Measurements from ENCODE around the gene ARRB1. TPM values are rescaled to one million over a fixed set of nuclear protein-coding genes. Genes with fewer than 3 reads are reported as not detected.

ARRB1 gene
- polyA plus RNA-seq, 1 of the 3 experiments (the other 2 are of a cell fraction): 7.0 TPM

DNA sequence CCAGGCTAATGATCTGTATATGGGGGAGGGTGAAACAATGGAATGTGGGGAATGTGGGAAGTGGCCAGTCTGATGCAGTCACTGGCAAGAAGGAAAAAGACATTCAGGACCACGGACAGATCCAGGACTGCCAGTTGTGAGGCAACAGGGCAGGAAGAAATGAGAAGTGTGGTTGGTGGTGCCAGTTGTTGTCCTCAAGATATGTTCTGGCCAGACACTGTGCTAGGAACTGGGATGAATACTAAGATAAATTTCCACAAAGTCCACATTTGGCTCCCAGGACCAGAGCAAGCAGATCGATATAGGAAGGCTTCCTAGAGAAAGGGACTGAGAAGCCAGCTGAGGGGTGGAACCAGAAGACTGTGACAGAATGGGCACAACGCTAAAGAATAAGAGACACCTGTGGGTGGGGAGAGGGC, 117.7 kb downstream of the ARRB1 start:
- Histone ChIP-seq H4K20me1 (ENCODE audit: insufficient read depth) (no peaks in the 10 kb centered on the region), H3K9ac (no peak overlapping the region), H2AFZ (ENCODE audit: low read depth) (no peak overlapping the region), H3K79me2 (ENCODE audit: insufficient read depth) (no peaks in the 10 kb centered on the region), H3K9me2 (no peaks in the 10 kb centered on the region), H3K9me3 (no peaks in the 10 kb centered on the region), H3K27ac (ENCODE audit: low read depth in 2 of 2, low read length in 1 of 2) (no peak overlapping the region), H3F3A (replicated peaks; ENCODE audit: insufficient read depth) (no peaks in the 10 kb centered on the region), H3K27me3 (ENCODE audit: insufficient read depth) (no peaks in the 10 kb centered on the region), H3K4me3 (ENCODE audit: low read depth in 2 of 2, low read length in 1 of 2) (no peak overlapping the region), H3K4me1 (ENCODE audit: control insufficient read depth in 1 of 2, insufficient read depth in 2 of 2, low read depth in 1 of 2, low read length in 1 of 2) (peaks cover 0 to 2% of the 10 kb centered on the region in 2 experiments; a peak in 1 of 4 replicates), H3K4me2 (no peak overlapping the region), H3K36me3 (replicated peaks in 1 of 2; ENCODE audit: control insufficient read depth in 1 of 2, insufficient read depth in 2 of 2, low read length in 1 of 2) (no peaks in the 10 kb centered on the region)
- WGBS (ENCODE audit: low lambda C conversion rate): 69% methylated on average over 3 of the region's 3 CpGs
- POLR2A ChIA-PET: no interaction called here
- CTCF ChIA-PET: interaction anchor here (1.0 to 4.3 kb wide), 5 partner anchors 8 to 304 kb away, joined by 3 to 41 read pairs (median 6); partner anchors contain the start of gene TPBGL
- TF ChIP-seq, protein P1, sequence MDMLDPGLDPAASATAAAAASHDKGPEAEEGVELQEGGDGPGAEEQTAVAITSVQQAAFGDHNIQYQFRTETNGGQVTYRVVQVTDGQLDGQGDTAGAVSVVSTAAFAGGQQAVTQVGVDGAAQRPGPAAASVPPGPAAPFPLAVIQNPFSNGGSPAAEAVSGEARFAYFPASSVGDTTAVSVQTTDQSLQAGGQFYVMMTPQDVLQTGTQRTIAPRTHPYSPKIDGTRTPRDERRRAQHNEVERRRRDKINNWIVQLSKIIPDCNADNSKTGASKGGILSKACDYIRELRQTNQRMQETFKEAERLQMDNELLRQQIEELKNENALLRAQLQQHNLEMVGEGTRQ (IDR thresholded peaks at IDR 0.05; ENCODE audit: borderline replicate concordance, low read depth, low read length): no peak
- TF ChIP-seq, protein P2, sequence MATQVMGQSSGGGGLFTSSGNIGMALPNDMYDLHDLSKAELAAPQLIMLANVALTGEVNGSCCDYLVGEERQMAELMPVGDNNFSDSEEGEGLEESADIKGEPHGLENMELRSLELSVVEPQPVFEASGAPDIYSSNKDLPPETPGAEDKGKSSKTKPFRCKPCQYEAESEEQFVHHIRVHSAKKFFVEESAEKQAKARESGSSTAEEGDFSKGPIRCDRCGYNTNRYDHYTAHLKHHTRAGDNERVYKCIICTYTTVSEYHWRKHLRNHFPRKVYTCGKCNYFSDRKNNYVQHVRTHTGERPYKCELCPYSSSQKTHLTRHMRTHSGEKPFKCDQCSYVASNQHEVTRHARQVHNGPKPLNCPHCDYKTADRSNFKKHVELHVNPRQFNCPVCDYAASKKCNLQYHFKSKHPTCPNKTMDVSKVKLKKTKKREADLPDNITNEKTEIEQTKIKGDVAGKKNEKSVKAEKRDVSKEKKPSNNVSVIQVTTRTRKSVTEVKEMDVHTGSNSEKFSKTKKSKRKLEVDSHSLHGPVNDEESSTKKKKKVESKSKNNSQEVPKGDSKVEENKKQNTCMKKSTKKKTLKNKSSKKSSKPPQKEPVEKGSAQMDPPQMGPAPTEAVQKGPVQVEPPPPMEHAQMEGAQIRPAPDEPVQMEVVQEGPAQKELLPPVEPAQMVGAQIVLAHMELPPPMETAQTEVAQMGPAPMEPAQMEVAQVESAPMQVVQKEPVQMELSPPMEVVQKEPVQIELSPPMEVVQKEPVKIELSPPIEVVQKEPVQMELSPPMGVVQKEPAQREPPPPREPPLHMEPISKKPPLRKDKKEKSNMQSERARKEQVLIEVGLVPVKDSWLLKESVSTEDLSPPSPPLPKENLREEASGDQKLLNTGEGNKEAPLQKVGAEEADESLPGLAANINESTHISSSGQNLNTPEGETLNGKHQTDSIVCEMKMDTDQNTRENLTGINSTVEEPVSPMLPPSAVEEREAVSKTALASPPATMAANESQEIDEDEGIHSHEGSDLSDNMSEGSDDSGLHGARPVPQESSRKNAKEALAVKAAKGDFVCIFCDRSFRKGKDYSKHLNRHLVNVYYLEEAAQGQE (IDR thresholded peaks at IDR 0.05; ENCODE audit: low read depth, low read length): peak; percentile 98
- TF ChIP-seq SMC3 (IDR thresholded peaks at IDR 0.05; ENCODE audit: low read depth, low read length) (no peak), POLR2AphosphoS5 (IDR thresholded peaks at IDR 0.05; ENCODE audit: low read depth, low read length) (no peak)
- DNase-seq: no peak

DNA sequence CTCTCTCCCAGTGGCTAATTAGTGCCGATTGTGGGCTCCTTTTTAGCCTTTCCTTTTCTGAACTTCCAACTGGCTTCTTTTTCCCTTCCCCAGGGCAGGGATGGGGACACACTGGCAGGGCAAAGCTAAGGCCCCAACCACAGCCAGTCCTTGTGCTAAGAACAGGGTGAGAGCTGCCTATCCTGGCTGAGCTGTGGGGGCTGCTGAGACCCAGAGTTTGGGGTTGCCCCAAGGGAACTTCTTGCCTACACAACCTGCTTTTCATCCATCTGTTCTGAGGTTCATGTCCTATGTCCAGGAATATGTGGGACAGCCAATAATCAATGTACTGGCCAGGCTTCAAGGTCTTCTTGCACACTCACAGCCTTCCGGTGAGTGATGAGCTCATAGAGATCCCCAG, 120.8 kb downstream of the ARRB1 start:
- no peak overlapping the region for H2AFZ ChIP-seq (ENCODE audit: low read depth)
- no peaks in the 10 kb centered on the region for H3K79me2 ChIP-seq (ENCODE audit: insufficient read depth)
- H4K20me1 ChIP-seq (ENCODE audit: insufficient read depth): no peaks in the 10 kb centered on the region
- H3K9me3 ChIP-seq: no peaks in the 10 kb centered on the region
- no peaks in the 10 kb centered on the region for H3K9me2 ChIP-seq
- no peaks in the 10 kb centered on the region for H3K27me3 ChIP-seq (ENCODE audit: insufficient read depth)
- H3K27ac ChIP-seq (ENCODE audit: low read depth in 2 of 2, low read length in 1 of 2): no peak overlapping the region
- POLR2A ChIA-PET: interaction anchor here (1.2 kb wide), 1 partner anchor 36 kb away, joined by 3 read pairs; no protein-coding TSS in a partner anchor
- WGBS (ENCODE audit: low lambda C conversion rate): 44% methylated on average over 2 of the region's 2 CpGs
- H3K4me2 ChIP-seq: no peak overlapping the region
- peaks cover 0 to 2% of the 10 kb centered on the region in 2 experiments; a peak in 1 of 4 replicates for H3K4me1 ChIP-seq (ENCODE audit: control insufficient read depth in 1 of 2, insufficient read depth in 2 of 2, low read depth in 1 of 2, low read length in 1 of 2)
- no peaks in the 10 kb centered on the region for H3K36me3 ChIP-seq (replicated peaks in 1 of 2; ENCODE audit: control insufficient read depth in 1 of 2, insufficient read depth in 2 of 2, low read length in 1 of 2)
- CTCF ChIA-PET: interaction anchor here (0.8 to 6.4 kb wide), 7 partner anchors 11 to 89 kb away, joined by 4 to 41 read pairs (median 6); partner anchors contain the start of gene TPBGL
- DNase-seq: no peak
- H3K4me3 ChIP-seq (ENCODE audit: low read depth in 2 of 2, low read length in 1 of 2): no peak overlapping the region
- H3K9ac ChIP-seq: no peak overlapping the region
- H3F3A ChIP-seq (replicated peaks; ENCODE audit: insufficient read depth): no peaks in the 10 kb centered on the region
- no peak for TF ChIP-seq NFIC (IDR thresholded peaks at IDR 0.05; ENCODE audit: borderline replicate concordance)
- TF ChIP-seq, protein P3, sequence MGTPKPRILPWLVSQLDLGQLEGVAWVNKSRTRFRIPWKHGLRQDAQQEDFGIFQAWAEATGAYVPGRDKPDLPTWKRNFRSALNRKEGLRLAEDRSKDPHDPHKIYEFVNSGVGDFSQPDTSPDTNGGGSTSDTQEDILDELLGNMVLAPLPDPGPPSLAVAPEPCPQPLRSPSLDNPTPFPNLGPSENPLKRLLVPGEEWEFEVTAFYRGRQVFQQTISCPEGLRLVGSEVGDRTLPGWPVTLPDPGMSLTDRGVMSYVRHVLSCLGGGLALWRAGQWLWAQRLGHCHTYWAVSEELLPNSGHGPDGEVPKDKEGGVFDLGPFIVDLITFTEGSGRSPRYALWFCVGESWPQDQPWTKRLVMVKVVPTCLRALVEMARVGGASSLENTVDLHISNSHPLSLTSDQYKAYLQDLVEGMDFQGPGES (IDR thresholded peaks at IDR 0.05; ENCODE audit: low read depth, low read length): no peak
- TF ChIP-seq GATA2 (CRISPR knock-in tag; IDR thresholded peaks at IDR 0.05): no peak
- TF ChIP-seq EP300 (IDR thresholded peaks at IDR 0.05; ENCODE audit: borderline replicate concordance in 1 of 2, low read depth in 1 of 2, low read length in 1 of 2): no peak
- no peak for TF ChIP-seq RAD21 (IDR thresholded peaks at IDR 0.05; ENCODE audit: low read length)
- TF ChIP-seq FOSL2 (IDR thresholded peaks at IDR 0.05; ENCODE audit: borderline replicate concordance, low read depth): no peak
- TF ChIP-seq MEF2A (IDR thresholded peaks at IDR 0.05; ENCODE audit: borderline replicate concordance, low read depth): no peak
- no peak for TF ChIP-seq SMC3 (IDR thresholded peaks at IDR 0.05; ENCODE audit: low read depth, low read length)
- TF ChIP-seq GABPA (IDR thresholded peaks at IDR 0.05; ENCODE audit: low read depth): no peak
- TF ChIP-seq, protein P4, sequence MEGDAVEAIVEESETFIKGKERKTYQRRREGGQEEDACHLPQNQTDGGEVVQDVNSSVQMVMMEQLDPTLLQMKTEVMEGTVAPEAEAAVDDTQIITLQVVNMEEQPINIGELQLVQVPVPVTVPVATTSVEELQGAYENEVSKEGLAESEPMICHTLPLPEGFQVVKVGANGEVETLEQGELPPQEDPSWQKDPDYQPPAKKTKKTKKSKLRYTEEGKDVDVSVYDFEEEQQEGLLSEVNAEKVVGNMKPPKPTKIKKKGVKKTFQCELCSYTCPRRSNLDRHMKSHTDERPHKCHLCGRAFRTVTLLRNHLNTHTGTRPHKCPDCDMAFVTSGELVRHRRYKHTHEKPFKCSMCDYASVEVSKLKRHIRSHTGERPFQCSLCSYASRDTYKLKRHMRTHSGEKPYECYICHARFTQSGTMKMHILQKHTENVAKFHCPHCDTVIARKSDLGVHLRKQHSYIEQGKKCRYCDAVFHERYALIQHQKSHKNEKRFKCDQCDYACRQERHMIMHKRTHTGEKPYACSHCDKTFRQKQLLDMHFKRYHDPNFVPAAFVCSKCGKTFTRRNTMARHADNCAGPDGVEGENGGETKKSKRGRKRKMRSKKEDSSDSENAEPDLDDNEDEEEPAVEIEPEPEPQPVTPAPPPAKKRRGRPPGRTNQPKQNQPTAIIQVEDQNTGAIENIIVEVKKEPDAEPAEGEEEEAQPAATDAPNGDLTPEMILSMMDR (IDR thresholded peaks at IDR 0.05): no peak
- TF ChIP-seq CHD2 (IDR thresholded peaks at IDR 0.05; ENCODE audit: low read length, partially characterized antibody): no peak
- TF ChIP-seq RXRA (IDR thresholded peaks at IDR 0.05; ENCODE audit: borderline replicate concordance, low read depth): no peak
- TF ChIP-seq SIN3A (IDR thresholded peaks at IDR 0.05; ENCODE audit: borderline replicate concordance, low read depth, low read length): no peak
- no peak for TF ChIP-seq YY1 (IDR thresholded peaks at IDR 0.05; ENCODE audit: low read depth)
- TF ChIP-seq POLR2AphosphoS5 (IDR thresholded peaks at IDR 0.05; ENCODE audit: low read depth, low read length): no peak
- TF ChIP-seq, protein P1 (IDR thresholded peaks at IDR 0.05; ENCODE audit: borderline replicate concordance, low read depth, low read length): no peak

Measured in SK-N-SH (cell line).